ENCODE data around the gene GSG1L. TPM values are rescaled to one million over a fixed set of nuclear protein-coding genes. Genes with fewer than 3 reads are reported as not detected.
"Not testable (repeated sequence)": the region's sequence is repeated elsewhere in the genome, so short reads cannot be mapped to it uniquely, and the experiment has no call there.

Gene GSG1L
- total RNA-seq, 5 donors from 2014 or later (not counting 1 experiment from before 2014, with no cell fraction given), result not detected

DNA sequence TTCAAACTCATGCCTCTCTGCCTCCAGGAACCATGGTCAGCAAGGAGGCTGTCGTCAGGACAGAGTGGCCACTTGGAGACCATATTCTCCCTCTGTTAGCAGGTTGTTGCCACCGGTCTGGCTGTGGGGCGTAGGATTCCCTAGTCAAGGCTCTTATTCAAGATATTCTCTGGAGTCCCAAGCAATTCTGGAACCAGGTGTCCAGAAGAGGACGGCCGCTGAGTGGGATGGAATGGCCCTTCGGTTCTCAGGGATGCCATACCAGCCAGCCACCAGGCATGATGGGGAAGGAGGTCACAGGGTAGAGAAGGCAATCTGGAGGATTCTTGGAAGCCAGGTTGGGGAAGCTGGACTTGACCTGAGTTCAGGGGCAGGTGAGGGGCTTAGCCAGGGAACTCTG, 173.5 kb downstream of the GSG1L start:
- WGBS (ENCODE audit: insufficient coverage), result 91% methylated on average over 6 of the region's 6 CpGs
- Mint-ChIP-seq H3K27me3 (peaks cover 35 to 58% of the 10 kb centered on the region in 2 donors), H3K36me3 (no peaks in the 10 kb centered on the region)

GRCh38 chr16:27883576-27883975, 179.9 kb downstream of the GSG1L start:
- DNase-seq (no peak), ATAC-seq (replicated peaks in 1 of 4) (no peak)
- H3K4me3 Mint-ChIP-seq, result no peak overlapping the region
- ChIA-PET POLR2A (no interaction called here), CTCF (no interaction called here)
- Histone ChIP-seq H3K27me3 (replicated peaks in 1 of 2; ENCODE audit: control insufficient read depth in 2 of 2, extremely low read depth in 1 of 2, insufficient read depth in 2 of 2, low read length in 1 of 2) (peaks cover 0 to 25% of the 10 kb centered on the region in 2 experiments), H3K36me3 (ENCODE audit: control insufficient read depth in 2 of 2, extremely low read depth in 1 of 2, insufficient read depth in 1 of 2, low read length in 1 of 2) (no peaks in the 10 kb centered on the region), H3K4me3 (ENCODE audit: control insufficient read depth in 1 of 2, extremely low read depth in 1 of 2, low read length in 1 of 2) (no peak overlapping the region), H3K9me3 (no peaks in the 10 kb centered on the region), H3K4me1 (ENCODE audit: control insufficient read depth in 1 of 2, extremely low read depth in 1 of 2, insufficient read depth in 2 of 2, low read length in 2 of 2) (no peaks in the 10 kb centered on the region), H3K27ac (ENCODE audit: low read length) (no peak overlapping the region)
- H3K27ac Mint-ChIP-seq, result no peak overlapping the region
- peaks cover 33 to 42% of the 10 kb centered on the region in 2 donors for H3K27me3 Mint-ChIP-seq
- no peaks in the 10 kb centered on the region for H3K4me1 Mint-ChIP-seq
- H3K36me3 Mint-ChIP-seq, result no peaks in the 10 kb centered on the region
- H3K9me3 Mint-ChIP-seq, result peaks cover 3 to 15% (median 7%) of the 10 kb centered on the region in 3 donors
- WGBS (ENCODE audit: insufficient coverage), result 68% methylated on average over 3 of the region's 5 CpGs

More for the DNA sequence above, 173.5 kb downstream of the GSG1L start:
- no peaks in the 10 kb centered on the region for H3K9me3 Mint-ChIP-seq
- H3K9me3 ChIP-seq, result no peaks in the 10 kb centered on the region
- peaks cover 0 to 51% of the 10 kb centered on the region in 2 experiments for H3K27me3 ChIP-seq (replicated peaks in 1 of 2; ENCODE audit: control insufficient read depth in 2 of 2, extremely low read depth in 1 of 2, insufficient read depth in 2 of 2, low read length in 1 of 2)
- POLR2A ChIA-PET, result no interaction called here
- CTCF ChIA-PET, result no interaction called here
- H3K4me3 ChIP-seq (ENCODE audit: control insufficient read depth in 1 of 2, extremely low read depth in 1 of 2, low read length in 1 of 2), result no peak overlapping the region
- H3K36me3 ChIP-seq (ENCODE audit: control insufficient read depth in 2 of 2, extremely low read depth in 1 of 2, insufficient read depth in 1 of 2, low read length in 1 of 2), result no peaks in the 10 kb centered on the region
- H3K4me3 Mint-ChIP-seq, result no peak overlapping the region
- H3K27ac ChIP-seq (ENCODE audit: low read length), result no peak overlapping the region
- no peaks in the 10 kb centered on the region for H3K4me1 Mint-ChIP-seq
- no peaks in the 10 kb centered on the region for H3K4me1 ChIP-seq (ENCODE audit: control insufficient read depth in 1 of 2, extremely low read depth in 1 of 2, insufficient read depth in 2 of 2, low read length in 2 of 2)
- no peak overlapping the region for H3K27ac Mint-ChIP-seq
- DNase-seq, result no peak
- ATAC-seq (replicated peaks in 1 of 4), result no peak

GRCh38 chr16:27880287-27880686, 183.2 kb downstream of the GSG1L start:
- Mint-ChIP-seq H3K27ac (no peak overlapping the region), H3K4me3 (no peak overlapping the region), H3K9me3 (peaks cover 14 to 31% (median 16%) of the 10 kb centered on the region in 3 donors), H3K27me3 (peaks cover 12 to 28% of the 10 kb centered on the region in 2 donors), H3K4me1 (no peaks in the 10 kb centered on the region), H3K36me3 (peaks cover 1% of the 10 kb centered on the region)
- no peak for ATAC-seq (replicated peaks in 1 of 4)
- Histone ChIP-seq H3K27ac (ENCODE audit: low read length) (no peak overlapping the region), H3K4me1 (ENCODE audit: control insufficient read depth in 1 of 2, extremely low read depth in 1 of 2, insufficient read depth in 2 of 2, low read length in 2 of 2) (no peaks in the 10 kb centered on the region), H3K36me3 (ENCODE audit: control insufficient read depth in 2 of 2, extremely low read depth in 1 of 2, insufficient read depth in 1 of 2, low read length in 1 of 2) (no peaks in the 10 kb centered on the region), H3K4me3 (ENCODE audit: control insufficient read depth in 1 of 2, extremely low read depth in 1 of 2, low read length in 1 of 2) (no peak overlapping the region), H3K27me3 (replicated peaks in 1 of 2; ENCODE audit: control insufficient read depth in 2 of 2, extremely low read depth in 1 of 2, insufficient read depth in 2 of 2, low read length in 1 of 2) (peaks cover 0 to 23% of the 10 kb centered on the region in 2 experiments), H3K9me3 (no peaks in the 10 kb centered on the region)
- DNase-seq, result no peak
- CTCF ChIA-PET, result interaction anchor here in 1 of 2 donors (0.7 kb wide), 1 partner anchor 195 kb away, joined by 3 read pairs; no protein-coding TSS in a partner anchor
- POLR2A ChIA-PET, result no interaction called here
- WGBS (ENCODE audit: insufficient coverage), result 70% methylated on average over 2 of the region's 2 CpGs

GRCh38 chr16:27879601-27880247, 183.8 kb downstream of the GSG1L start:
- ChIA-PET POLR2A (no interaction called here), CTCF (no interaction called here)
- peaks cover 12 to 28% of the 10 kb centered on the region in 2 donors for H3K27me3 Mint-ChIP-seq
- H3K9me3 Mint-ChIP-seq, result peaks cover 14 to 37% (median 18%) of the 10 kb centered on the region in 3 donors
- no peak for ATAC-seq (replicated peaks in 1 of 4)
- Histone ChIP-seq H3K36me3 (ENCODE audit: control insufficient read depth in 2 of 2, extremely low read depth in 1 of 2, insufficient read depth in 1 of 2, low read length in 1 of 2) (no peaks in the 10 kb centered on the region), H3K4me1 (ENCODE audit: control insufficient read depth in 1 of 2, extremely low read depth in 1 of 2, insufficient read depth in 2 of 2, low read length in 2 of 2) (no peaks in the 10 kb centered on the region), H3K4me3 (ENCODE audit: control insufficient read depth in 1 of 2, extremely low read depth in 1 of 2, low read length in 1 of 2) (no peak overlapping the region), H3K27me3 (replicated peaks in 1 of 2; ENCODE audit: control insufficient read depth in 2 of 2, extremely low read depth in 1 of 2, insufficient read depth in 2 of 2, low read length in 1 of 2) (peaks cover 0 to 23% of the 10 kb centered on the region in 2 experiments), H3K9me3 (no peaks in the 10 kb centered on the region), H3K27ac (ENCODE audit: low read length) (no peak overlapping the region)
- no peaks in the 10 kb centered on the region for H3K4me1 Mint-ChIP-seq
- DNase-seq, result no peak
- no peak overlapping the region for H3K4me3 Mint-ChIP-seq
- no peak overlapping the region for H3K27ac Mint-ChIP-seq
- peaks cover 4% of the 10 kb centered on the region for H3K36me3 Mint-ChIP-seq
- 58% methylated on average over 1 of the region's 3 CpGs for WGBS (ENCODE audit: insufficient coverage)

DNA sequence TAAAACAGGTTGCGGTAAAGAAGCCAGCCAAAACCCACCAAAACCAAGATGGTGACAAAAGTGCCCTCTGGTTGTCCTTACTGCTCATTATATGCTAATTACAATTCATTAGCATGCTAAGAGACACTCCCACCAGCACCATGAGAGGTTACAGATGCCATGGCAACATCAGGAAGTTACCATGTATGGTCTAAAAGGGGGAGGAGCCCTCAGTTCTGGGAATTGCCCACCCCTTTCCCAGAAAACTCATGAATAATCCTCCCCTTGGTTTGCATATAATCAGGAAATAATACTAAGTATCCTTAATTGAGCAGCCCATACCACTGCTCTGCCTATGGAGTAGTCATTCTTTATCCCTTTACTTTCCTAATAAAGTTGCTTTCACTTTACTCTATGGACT, 190.9 kb downstream of the GSG1L start:
- ATAC-seq (replicated peaks in 1 of 4), result not testable (repeated sequence)
- H3K9me3 Mint-ChIP-seq, result peaks cover 4 to 31% (median 20%) of the 10 kb centered on the region in 3 donors
- 89% methylated on average over 1 of the region's 1 CpG for WGBS (ENCODE audit: insufficient coverage)

DNA sequence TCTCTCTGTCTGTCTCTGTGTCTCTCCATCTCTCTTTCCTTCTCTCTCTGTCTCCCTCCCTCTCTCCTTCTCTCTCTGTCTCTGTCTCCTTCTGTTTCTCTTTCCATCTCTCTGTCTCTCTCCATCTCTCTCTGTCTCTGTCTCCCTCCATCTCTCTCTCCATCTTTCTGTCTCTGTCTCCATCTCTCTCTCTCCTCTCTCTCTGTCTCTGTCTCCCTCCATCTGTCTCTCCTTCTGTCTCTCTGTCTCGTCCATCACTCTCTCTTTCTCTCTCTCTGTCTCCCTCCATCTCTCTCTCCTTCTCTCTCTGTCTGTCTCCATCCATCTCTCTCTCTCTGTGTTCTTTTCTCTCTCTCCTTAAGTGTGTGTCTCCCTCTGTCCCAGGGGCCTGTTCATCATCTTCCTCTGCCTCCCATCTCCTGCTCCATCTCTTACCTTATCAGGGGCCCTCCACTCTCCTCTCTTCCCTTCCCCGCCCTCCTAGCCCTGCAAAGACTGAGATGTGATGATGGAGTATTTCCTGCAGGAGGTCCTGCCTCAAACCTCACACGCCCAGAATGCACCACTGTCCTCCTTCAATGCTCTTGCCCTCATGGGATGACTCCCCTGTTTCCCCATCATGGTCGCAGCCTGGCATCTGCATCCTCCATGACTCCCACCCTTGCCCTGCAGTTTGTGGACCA, 193.3 kb downstream of the GSG1L start:
- H3K4me3 ChIP-seq (ENCODE audit: control insufficient read depth in 1 of 2, extremely low read depth in 1 of 2, low read length in 1 of 2), result no peak overlapping the region
- H3K9me3 ChIP-seq, result no peaks in the 10 kb centered on the region
- Mint-ChIP-seq H3K27me3 (peaks cover 3 to 12% of the 10 kb centered on the region in 2 donors), H3K4me3 (no peak overlapping the region), H3K4me1 (peaks cover 3 to 7% (median 5%) of the 10 kb centered on the region in 3 donors), H3K27ac (no peak overlapping the region), H3K36me3 (peaks cover 6% of the 10 kb centered on the region), H3K9me3 (peaks cover 8 to 26% (median 15%) of the 10 kb centered on the region in 3 donors)
- no peak for DNase-seq
- peaks cover 0 to 20% of the 10 kb centered on the region in 2 experiments for H3K27me3 ChIP-seq (replicated peaks in 1 of 2; ENCODE audit: control insufficient read depth in 2 of 2, extremely low read depth in 1 of 2, insufficient read depth in 2 of 2, low read length in 1 of 2)
- CTCF ChIA-PET, result no interaction called here
- H3K36me3 ChIP-seq (ENCODE audit: control insufficient read depth in 2 of 2, extremely low read depth in 1 of 2, insufficient read depth in 1 of 2, low read length in 1 of 2), result no peaks in the 10 kb centered on the region
- no peak overlapping the region for H3K27ac ChIP-seq (ENCODE audit: low read length)
- POLR2A ChIA-PET, result no interaction called here
- WGBS (ENCODE audit: insufficient coverage), result 31% methylated on average over 3 of the region's 4 CpGs
- no peak for ATAC-seq (replicated peaks in 1 of 4)
- H3K4me1 ChIP-seq (ENCODE audit: control insufficient read depth in 1 of 2, extremely low read depth in 1 of 2, insufficient read depth in 2 of 2, low read length in 2 of 2), result peaks cover 0 to 5% of the 10 kb centered on the region in 2 experiments

More for the DNA sequence above, 190.9 kb downstream of the GSG1L start:
- H3K27me3 Mint-ChIP-seq, result peaks cover 0 to 12% of the 10 kb centered on the region in 2 donors
- POLR2A ChIA-PET; CTCF ChIA-PET; H3K36me3 Mint-ChIP-seq; H3K27ac ChIP-seq (ENCODE audit: low read length); H3K4me1 Mint-ChIP-seq; H3K36me3 ChIP-seq (ENCODE audit: control insufficient read depth in 2 of 2, extremely low read depth in 1 of 2, insufficient read depth in 1 of 2, low read length in 1 of 2); H3K4me3 Mint-ChIP-seq; H3K9me3 ChIP-seq; H3K27ac Mint-ChIP-seq; DNase-seq; H3K4me1 ChIP-seq (ENCODE audit: control insufficient read depth in 1 of 2, extremely low read depth in 1 of 2, insufficient read depth in 2 of 2, low read length in 2 of 2); H3K4me3 ChIP-seq (ENCODE audit: control insufficient read depth in 1 of 2, extremely low read depth in 1 of 2, low read length in 1 of 2): not testable (repeated sequence)
- peaks cover 0 to 27% of the 10 kb centered on the region in 2 experiments for H3K27me3 ChIP-seq (replicated peaks in 1 of 2; ENCODE audit: control insufficient read depth in 2 of 2, extremely low read depth in 1 of 2, insufficient read depth in 2 of 2, low read length in 1 of 2)
